Cerebellar cortex (tissue), 1 donor: ENCODE data around the gene FN1.
"Not testable (repeated sequence)": the region's sequence is repeated elsewhere in the genome, so short reads cannot be mapped to it uniquely, and the experiment has no call there.

Experiments used
- DNase-seq: peaks from one replicate; pipeline ENCODE4 v3.0.0-alpha.2; 2015; ENCODE audit warnings: low spot score

Gene FN1

GRCh38 chr2:215365184-215365658 is 70.6 kb downstream of the FN1 start:
- DNase-seq = no peak

DNA sequence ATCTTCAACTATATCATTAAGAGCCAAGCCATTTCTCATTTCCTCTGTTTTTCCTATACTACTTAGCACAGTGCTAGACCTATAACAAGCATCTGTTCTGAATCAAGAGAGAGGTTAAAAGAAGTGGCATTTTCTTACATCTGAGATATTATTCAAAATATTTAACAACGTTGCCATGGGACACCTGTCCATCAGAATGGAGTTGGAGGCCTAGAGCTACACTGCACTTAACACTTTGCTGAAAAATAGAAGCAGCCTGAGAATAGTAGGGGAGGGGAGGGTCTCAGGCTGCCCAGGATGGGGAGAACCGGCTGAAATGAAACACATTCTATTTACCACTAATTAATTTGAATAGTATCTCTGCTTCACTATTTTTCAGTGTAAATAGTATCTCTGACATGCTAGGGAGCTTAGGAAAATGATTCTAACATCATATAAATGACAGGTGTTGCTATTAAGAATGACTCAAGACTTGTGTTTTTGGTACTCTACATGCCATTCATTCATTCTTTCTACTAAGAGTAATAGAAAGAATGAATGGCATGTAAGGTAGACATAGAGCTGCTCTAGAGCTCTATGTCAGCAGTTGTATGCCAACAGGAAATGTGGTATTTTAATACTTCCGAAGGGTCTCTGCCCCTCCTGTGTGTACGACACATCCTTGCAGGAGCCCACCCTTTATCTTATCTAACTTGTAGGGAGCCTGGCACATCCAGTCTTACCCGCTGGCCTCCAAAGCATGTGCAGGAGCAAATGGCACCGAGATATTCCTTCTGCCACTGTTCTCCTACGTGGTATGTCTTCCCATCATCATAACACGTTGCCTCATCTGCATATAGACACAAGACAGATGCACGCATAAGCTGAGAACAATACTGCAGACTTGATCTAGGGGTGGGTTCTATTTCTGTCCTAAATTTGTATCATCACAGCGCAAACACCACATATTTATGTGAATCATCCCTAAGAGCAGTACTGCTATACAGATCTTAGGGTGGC is 71.4 kb downstream of the FN1 start:
- no peak for DNase-seq

GRCh38 chr2:215363461-215364156 is 72.3 kb downstream of the FN1 start:
- DNase-seq = no peak

DNA sequence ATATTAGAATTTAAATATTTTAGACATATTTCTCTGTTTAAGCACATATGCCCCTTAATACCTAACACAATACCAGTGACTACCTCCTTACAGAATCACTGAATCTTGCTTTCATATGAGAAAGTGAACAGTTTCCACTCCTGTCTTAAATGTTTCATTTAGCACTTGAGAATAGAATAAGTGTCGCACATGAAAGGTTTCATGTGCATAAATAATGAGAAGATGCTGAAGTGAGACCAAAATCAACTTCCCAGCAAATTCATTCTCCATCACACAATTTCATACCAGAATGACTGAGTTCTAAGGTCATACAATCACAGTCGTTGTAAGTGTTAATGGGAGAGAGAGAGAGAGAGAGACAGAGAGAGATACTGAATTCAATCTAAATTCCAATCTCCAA is 72.8 kb downstream of the FN1 start:
- DNase-seq = no peak

DNA sequence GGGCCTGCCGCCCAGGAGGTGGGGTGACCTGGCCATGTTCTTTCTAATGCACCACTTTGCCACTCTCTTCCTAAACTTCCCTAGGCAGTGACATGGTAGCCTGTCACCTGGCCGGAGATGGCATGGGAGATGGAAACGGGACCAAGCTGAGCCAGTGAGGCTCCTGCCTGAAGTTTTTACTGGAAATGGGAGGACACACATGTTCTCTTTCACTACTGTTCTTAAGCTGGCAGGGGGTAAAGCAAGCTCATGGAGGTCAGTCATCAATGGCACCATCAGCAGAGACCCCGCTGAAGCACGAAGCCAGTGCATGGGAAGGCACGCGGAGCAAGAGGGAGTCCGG is 73.3 kb downstream of the FN1 start:
- DNase-seq = no peak

GRCh38 chr2:215361876-215362561 is 73.8 kb downstream of the FN1 start:
- DNase-seq = no peak

- DNase-seq = no peak
Observed at GRCh38 chr2:215361211-215361875, 74.5 kb downstream of the FN1 start.

GRCh38 chr2:215360596-215360995 is 75.3 kb downstream of the FN1 start:
- no peak for DNase-seq

DNA sequence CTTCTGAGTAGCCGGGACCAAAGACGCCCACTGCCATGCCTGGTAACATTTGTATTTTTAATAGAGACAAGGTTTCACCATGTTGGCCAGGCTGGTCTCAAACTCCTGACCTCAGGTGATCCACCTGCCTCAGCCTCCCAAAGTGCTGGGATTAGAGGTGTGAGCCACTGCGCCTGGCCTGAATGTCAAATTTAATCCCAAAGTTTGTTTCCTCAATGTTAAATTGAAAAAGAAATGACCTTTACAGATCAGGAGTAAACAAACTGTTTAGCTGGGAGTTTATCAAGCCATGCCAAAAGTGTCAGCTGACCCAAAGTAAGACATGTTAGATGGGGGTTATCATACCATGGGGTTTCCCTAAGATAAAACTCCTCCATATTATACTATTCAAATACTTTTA is 75.8 kb downstream of the FN1 start:
- DNase-seq = not testable (repeated sequence)

- no peak for DNase-seq
Observed at GRCh38 chr2:215359576-215359922, 76.3 kb downstream of the FN1 start.

DNA sequence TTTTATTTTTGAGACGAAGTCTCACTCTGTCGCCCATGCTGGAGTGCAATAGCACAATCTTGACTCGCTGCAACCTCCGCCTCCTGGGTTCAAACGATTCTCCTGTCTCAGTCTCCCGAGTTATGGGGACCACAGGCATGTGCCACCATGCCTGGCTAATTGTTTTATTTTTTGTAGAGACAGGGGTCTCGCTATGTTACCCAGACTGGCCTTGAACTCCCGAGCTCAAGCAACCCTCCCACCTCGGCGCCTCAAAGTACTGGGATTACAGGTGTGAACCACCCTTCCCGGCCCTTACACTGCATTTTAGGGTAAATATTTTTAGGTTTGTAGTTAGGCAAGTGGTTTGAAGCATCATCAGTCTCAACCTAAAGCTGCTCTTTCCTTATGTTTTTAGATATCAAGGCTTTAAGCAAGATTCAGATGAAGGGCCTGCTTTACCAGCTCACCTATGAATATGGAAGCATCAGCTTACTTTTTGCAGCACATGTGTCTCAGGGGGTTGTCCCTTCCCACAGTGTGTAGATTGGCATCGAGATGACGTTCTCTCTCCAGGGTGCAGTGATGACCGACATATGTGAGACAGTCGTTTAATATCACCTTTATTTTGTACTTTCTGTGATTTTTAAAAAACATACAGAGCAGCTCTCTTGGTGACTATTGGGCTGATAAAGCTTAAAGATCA is 76.8 kb downstream of the FN1 start:
- DNase-seq = no peak

DNA sequence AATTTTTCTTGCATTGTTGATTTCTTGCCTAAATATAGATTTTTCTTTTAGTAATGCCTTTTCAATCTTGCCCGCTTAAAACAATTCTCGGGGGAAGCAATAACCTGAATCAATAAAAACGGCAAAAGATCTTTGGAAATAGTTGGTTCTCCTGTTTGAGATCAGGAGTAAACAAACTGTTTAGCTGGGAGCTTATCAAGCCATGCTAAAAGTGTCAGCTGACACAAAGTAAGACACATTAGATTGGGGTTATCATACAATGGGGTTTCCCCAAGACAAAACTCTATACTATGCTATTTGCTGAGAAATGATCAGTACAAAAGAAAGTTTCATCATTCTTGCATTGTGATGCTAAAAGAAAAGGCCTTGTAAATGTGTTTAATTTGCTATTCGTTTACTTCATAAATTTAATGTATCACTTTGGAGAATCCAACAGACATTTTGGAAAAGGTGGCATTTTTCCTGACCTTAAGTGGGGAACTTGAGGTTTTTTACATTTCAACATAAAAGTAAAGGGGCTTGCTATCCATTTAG is 77.5 kb downstream of the FN1 start:
- DNase-seq = no peak

DNA sequence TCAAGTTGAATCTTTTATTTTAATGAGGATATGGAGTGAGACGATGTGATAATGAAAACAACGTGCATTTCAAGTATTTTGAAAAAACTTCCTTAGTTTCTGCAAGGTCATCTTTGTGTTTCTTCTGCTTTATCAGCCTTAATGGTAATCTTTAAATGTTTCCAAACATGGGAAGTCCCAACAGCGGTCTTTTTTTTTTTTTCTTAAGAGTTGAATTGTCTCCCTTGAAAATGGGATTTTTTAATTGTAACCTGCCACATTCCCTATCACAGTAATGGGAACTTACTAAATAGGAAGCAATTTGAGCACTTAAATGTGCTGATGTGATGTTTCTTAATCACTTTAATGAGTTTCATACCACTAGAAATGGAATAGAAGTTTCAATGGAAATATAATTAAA is 78.2 kb downstream of the FN1 start:
- DNase-seq = no peak

DNA sequence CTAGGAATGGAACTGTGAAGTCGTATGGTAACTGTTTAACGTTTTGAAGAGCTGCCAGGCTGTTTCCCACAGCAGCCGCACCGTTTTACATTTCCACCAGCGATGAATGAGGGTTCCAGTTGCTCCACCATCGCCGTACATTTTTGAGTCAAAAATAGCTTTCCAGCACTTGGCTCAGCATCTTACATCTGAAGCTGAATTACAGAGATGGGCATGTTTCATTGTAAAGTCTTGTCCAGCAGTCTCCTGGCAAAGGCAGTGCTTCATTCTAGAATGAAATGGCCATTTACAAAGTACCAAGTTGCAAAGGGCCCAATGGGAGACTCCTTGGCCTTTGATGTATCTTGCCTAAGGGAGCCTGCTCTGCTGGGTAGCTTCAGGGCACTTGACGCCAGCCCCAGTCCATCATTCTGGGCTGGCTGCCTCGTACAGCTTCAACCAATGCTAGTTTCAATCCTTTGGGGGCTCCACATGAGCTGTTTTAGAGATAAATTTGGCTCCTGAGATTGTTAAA is 78.9 kb downstream of the FN1 start:
- DNase-seq = no peak

DNA sequence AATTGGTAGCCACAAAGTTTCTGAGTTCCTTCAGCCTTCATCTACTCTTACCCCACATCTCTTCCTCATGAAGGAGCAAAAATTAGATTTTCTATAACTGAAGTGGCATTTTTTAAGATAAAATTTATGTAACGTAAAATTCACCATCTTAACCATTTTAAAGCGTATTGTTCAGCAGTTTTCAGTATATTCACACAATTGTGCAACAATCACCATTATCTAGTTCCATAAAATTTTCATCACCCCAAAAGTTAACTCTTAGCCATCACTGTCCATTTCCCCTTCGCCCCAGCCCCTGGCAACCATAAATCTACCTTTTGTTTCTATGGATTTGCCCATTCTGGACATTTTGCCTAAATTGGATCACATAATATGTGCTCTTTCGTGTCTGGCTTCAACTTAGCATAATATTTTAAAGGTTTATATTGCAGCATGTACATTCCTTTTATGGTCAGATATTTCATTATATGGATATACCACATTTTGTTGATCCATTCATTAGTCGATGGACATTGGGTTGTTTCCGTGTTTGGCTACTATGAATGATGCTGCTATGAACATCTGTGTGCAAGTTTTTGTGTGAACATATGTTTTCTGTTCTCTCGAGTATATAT is 79.4 kb downstream of the FN1 start:
- DNase-seq = no peak

DNA sequence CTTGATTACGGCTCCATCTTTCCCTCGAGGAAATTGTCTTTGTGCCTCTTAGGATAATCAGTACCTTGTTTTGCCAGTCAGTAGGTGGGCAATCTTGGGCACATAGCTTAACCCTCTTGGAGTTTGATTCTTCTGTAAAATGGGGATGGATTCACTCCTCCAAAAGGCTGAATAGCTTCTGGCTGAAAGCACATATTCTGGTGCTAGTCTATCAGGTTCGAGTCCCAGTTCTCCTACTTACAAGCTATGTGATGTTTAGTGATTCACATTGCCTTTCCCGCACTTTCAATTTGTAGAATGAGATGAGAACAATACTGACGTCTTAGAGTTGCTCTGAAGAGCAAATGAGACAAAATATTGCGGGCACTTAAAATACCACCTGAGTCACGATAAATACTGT is 80.1 kb downstream of the FN1 start:
- no peak for DNase-seq

- no peak for DNase-seq
Observed at GRCh38 chr2:215354771-215355695, 80.8 kb downstream of the FN1 start.

DNA sequence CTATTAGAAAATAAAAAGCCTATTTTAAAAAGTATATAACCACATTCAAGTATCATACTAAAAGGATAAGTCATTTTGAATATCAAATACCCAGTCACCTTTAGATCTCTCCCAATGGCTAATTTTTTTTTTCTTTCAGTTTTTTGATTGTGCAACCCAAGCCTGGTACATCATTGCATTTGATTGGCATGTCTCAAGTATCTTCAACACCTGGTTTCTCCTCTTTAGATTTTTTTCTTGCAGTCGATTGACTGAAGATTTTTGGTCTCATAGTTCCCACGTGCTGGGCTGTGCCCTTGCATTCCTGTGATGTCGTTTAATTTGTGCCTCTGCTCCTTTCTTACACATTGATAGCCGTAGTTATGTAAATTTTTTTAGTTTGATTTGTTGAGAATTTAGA is 83.3 kb downstream of the FN1 start:
- DNase-seq = no peak

GRCh38 chr2:215347878-215348277 is 88.0 kb downstream of the FN1 start:
- DNase-seq = no peak
